ENCODE measurements around the gene MTMR1.

MTMR1 gene

GRCh38 chrX:150696331-150696730 is 3.1 kb downstream of the MTMR1 start:
- TF ChIP-seq CTCF (conservative IDR thresholded peaks at IDR 0.05; ENCODE audit: control insufficient read depth, insufficient read depth, low read depth, low read length) = no peak
- no peak for DNase-seq (ENCODE audit: low read depth)
- no peak overlapping the region for H3K4me3 ChIP-seq (ENCODE audit: control insufficient read depth, low read depth, low read length)

GRCh38 chrX:150696866-150697265 is 3.7 kb downstream of the MTMR1 start:
- no peak overlapping the region for H3K4me3 ChIP-seq (ENCODE audit: control insufficient read depth, low read depth, low read length)
- DNase-seq (ENCODE audit: low read depth) = no peak
- no peak for TF ChIP-seq CTCF (conservative IDR thresholded peaks at IDR 0.05; ENCODE audit: control insufficient read depth, insufficient read depth, low read depth, low read length)

- no peak for DNase-seq (ENCODE audit: low read depth)
- H3K4me3 ChIP-seq (ENCODE audit: control insufficient read depth, low read depth, low read length) = no peak overlapping the region
- TF ChIP-seq CTCF (conservative IDR thresholded peaks at IDR 0.05; ENCODE audit: control insufficient read depth, insufficient read depth, low read depth, low read length) = no peak
These were observed 4.4 kb downstream of the MTMR1 start for GRCh38 chrX:150697641-150698040.

- no peak for DNase-seq (ENCODE audit: low read depth)
- H3K4me3 ChIP-seq (ENCODE audit: control insufficient read depth, low read depth, low read length) = no peak overlapping the region
- no peak for TF ChIP-seq CTCF (conservative IDR thresholded peaks at IDR 0.05; ENCODE audit: control insufficient read depth, insufficient read depth, low read depth, low read length)
These were observed 5.8 kb downstream of the MTMR1 start for GRCh38 chrX:150698981-150699380.

- DNase-seq (ENCODE audit: low read depth) = no peak
- no peak for TF ChIP-seq CTCF (conservative IDR thresholded peaks at IDR 0.05; ENCODE audit: control insufficient read depth, insufficient read depth, low read depth, low read length)
- no peak overlapping the region for H3K4me3 ChIP-seq (ENCODE audit: control insufficient read depth, low read depth, low read length)
These were observed 6.9 kb downstream of the MTMR1 start for GRCh38 chrX:150700107-150700506.

GRCh38 chrX:150701377-150701776 is 8.2 kb downstream of the MTMR1 start:
- TF ChIP-seq CTCF (conservative IDR thresholded peaks at IDR 0.05; ENCODE audit: control insufficient read depth, insufficient read depth, low read depth, low read length) = no peak
- no peak for DNase-seq (ENCODE audit: low read depth)
- no peak overlapping the region for H3K4me3 ChIP-seq (ENCODE audit: control insufficient read depth, low read depth, low read length)

All from fibroblast of mammary gland (primary cell).